PC-9 (cell line): Measurements from ENCODE around the gene PDLIM5. TPM values are rescaled to one million over a fixed set of nuclear protein-coding genes. Genes with fewer than 3 reads are reported as not detected.

Experiments
- BruUV-seq: library from RNA; stranded (reverse); fragments of 400-500 nt; replicated peaks from 2 replicates; lab custom pipeline; 2021; lab: Mats Ljungman, UMichigan
- CTCF ChIA-PET: fragments of 300-600 bp; sonication (Branson Sonifier 250); formaldehyde crosslinking; loops from one replicate; lab custom pipeline; 2022; ENCODE audit warnings: antibody characterized with exemption; lab: Charles Lee
- POLR2A ChIA-PET: fragments of 300-600 bp; sonication (Branson Sonifier 250); formaldehyde crosslinking; loops from one replicate; lab custom pipeline; 2022; ENCODE audit warnings: antibody characterized with exemption; ENCODE audit not compliant: unreplicated experiment; lab: Charles Lee
- DNase-seq, 2 experiments: peaks; one replicate each; pipeline versions ENCODE4 v3.0.0 to v3.0.0-alpha.2; 2015 to 2022; ENCODE audit warnings: mixed read lengths in 1 of 2
- H2AFZ ChIP-seq: fragments of 200-600 bp; sonication (generic); 2 replicates; pipeline ENCODE4 v1.8.1; 2017; ENCODE audit warnings: antibody characterized with exemption
- H3F3A ChIP-seq: fragments of 200-600 bp; sonication (generic); 2 replicates; pipeline ENCODE4 v1.8.1; 2017; ENCODE audit warnings: antibody characterized with exemption, mild to moderate bottlenecking, low read depth; ENCODE audit not compliant: insufficient read depth
- H3K27ac ChIP-seq: fragments of 200-600 bp; sonication (generic); 2 replicates; pipeline ENCODE4 v1.6.1; 2016; ENCODE audit warnings: mixed run types
- H3K27me3 ChIP-seq: fragments of 200-600 bp; sonication (generic); 2 replicates; pipeline ENCODE4 v1.6.1; 2016; ENCODE audit warnings: low read depth, mixed run types; ENCODE audit not compliant: insufficient read depth
- H3K36me3 ChIP-seq: fragments of 200-600 bp; sonication (generic); 2 replicates; pipeline ENCODE4 v1.6.1; 2016; ENCODE audit warnings: low read depth, mixed run types
- H3K4me1 ChIP-seq: fragments of 200-600 bp; sonication (generic); replicated peaks from 2 replicates; pipeline ENCODE4 v1.6.1; 2016; ENCODE audit warnings: mixed run types; ENCODE audit not compliant: insufficient read depth
- H3K4me2 ChIP-seq: fragments of 200-600 bp; sonication (generic); 2 replicates; pipeline ENCODE4 v1.6.1; 2017; ENCODE audit warnings: mixed run types
- H3K4me3 ChIP-seq: fragments of 200-600 bp; sonication (generic); 2 replicates; pipeline ENCODE4 v1.6.1; 2016; ENCODE audit warnings: mixed run types
- H3K79me2 ChIP-seq: fragments of 200-600 bp; sonication (generic); 2 replicates; pipeline ENCODE4 v1.6.1; 2017; ENCODE audit warnings: low read depth, mixed run types
- H3K9me2 ChIP-seq: fragments of 200-600 bp; sonication (generic); 2 replicates; pipeline ENCODE4 v1.8.1; 2017; ENCODE audit warnings: mild to moderate bottlenecking; ENCODE audit not compliant: insufficient read depth
- H3K9me3 ChIP-seq: fragments of 200-600 bp; sonication (generic); 2 replicates; pipeline ENCODE4 v1.8.1; 2016; ENCODE audit warnings: low read depth; ENCODE audit not compliant: insufficient read depth
- H4K20me1 ChIP-seq: fragments of 200-600 bp; sonication (generic); 2 replicates; pipeline ENCODE4 v1.8.1; 2017; ENCODE audit not compliant: insufficient read depth
- CTCF ChIP-seq: fragments of 200-600 bp; sonication (generic); conservative IDR thresholded peaks from 2 replicates; pipeline ENCODE4 v1.6.1; 2017; ENCODE audit warnings: mixed run types, antibody characterized with exemption, mild to moderate bottlenecking, moderate library complexity
- EZH2 ChIP-seq: fragments of 200-600 bp; sonication (generic); IDR thresholded peaks from 2 replicates; pipeline ENCODE4 v1.8.0; 2017; ENCODE audit warnings: antibody characterized with exemption, low read depth
- intact Hi-C: fragments of 100-400 bp; cut with micrococcal nuclease; formaldehyde crosslinking; loops from one replicate; pipeline ENCODE4 v1.10.0; 2022; ENCODE audit not compliant: unreplicated experiment
- total RNA-seq: library from RNA; stranded (reverse); gene quantifications from 2 replicates; pipeline ENCODE4 v1.2.3, GENCODE V29; 2021

PDLIM5 gene
- total RNA-seq, 1 experiment from 2014 or later, result 130 TPM

DNA sequence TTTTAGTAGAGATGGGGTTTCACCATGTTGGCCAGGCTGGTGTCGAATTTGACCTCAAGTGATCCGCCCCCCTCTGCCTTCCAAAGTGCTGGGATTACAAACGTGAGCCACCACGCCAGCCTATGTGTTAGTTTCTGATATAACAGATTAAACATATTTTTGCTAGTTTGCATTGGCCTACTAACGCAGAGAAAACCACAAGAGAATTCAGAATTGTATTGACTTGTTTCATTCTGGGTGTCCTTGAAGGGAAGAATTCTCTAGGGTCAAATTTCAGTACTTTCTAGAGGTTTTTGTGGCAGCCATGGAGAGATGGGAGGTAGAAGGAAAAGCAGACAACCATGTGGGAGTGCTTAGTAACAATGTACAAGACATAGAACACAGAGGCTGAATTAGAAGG lies 259.9 kb downstream of the PDLIM5 start:
- no TSS peak for BruUV-seq
- Histone ChIP-seq H3K4me3 (no peak overlapping the region), H3K4me1 (no peaks in the 10 kb centered on the region), H3K79me2 (no peaks in the 10 kb centered on the region), H3F3A (no peaks in the 10 kb centered on the region), H3K4me2 (no peak overlapping the region), H3K27ac (no peak overlapping the region), H3K9me2 (no peaks in the 10 kb centered on the region), H3K9me3 (no peaks in the 10 kb centered on the region), H4K20me1 (no peaks in the 10 kb centered on the region), H2AFZ (no peak overlapping the region), H3K27me3 (no peaks in the 10 kb centered on the region), H3K36me3 (no peaks in the 10 kb centered on the region)
- TF ChIP-seq EZH2, result no peak
- ChIA-PET CTCF (no interaction called here), POLR2A (no interaction called here)
- intact Hi-C loops, result no loop called here
- DNase-seq, result no peak

DNA sequence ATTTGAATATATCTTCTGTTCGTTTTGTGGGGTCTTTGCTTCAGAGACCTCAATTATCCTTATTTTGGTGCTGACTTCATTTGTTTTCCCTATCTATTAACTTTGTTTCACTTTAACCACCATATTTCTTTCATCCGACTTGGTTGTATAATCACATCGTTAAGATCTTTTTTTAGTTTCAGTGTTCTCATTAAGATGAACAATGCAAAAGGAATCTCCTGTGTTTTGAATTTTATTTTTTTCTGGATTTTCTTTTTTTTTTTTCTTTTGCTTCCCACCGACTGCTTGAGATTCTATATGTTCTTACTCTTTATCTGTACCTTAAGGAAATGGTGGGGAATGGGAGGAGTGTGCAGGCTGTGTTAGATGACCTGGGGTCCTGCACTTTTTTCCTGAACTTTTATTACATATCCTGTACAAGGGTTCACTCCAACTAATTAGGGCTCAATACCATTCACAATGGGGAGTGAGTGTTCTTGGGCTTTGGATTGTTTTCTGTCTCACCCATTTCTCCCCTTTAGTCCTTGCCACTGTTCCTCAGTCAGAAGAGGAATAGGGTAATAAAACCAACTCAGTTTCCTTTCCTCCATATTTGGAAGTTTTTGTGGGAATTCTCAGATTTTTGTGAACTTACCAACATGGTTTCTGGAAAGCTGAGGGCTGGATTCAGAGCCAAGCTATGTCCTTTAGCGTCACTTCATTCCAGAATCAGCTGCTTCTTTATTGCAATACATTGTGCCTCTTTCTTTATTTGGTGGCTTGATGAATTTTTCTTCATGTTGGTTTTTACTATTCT lies 262.8 kb downstream of the PDLIM5 start:
- H3K4me2 ChIP-seq, result no peak overlapping the region
- no peaks in the 10 kb centered on the region for H3K27me3 ChIP-seq
- no peak overlapping the region for H3K27ac ChIP-seq
- H3K9me2 ChIP-seq, result no peaks in the 10 kb centered on the region
- no peak overlapping the region for H3K4me3 ChIP-seq
- no peaks in the 10 kb centered on the region for H3K4me1 ChIP-seq
- no peaks in the 10 kb centered on the region for H3K36me3 ChIP-seq
- no peaks in the 10 kb centered on the region for H3K79me2 ChIP-seq
- H3K9me3 ChIP-seq, result no peaks in the 10 kb centered on the region
- H4K20me1 ChIP-seq, result no peaks in the 10 kb centered on the region
- H3F3A ChIP-seq, result no peaks in the 10 kb centered on the region
- POLR2A ChIA-PET, result no interaction called here
- no peak for DNase-seq
- BruUV-seq, result no TSS peak
- CTCF ChIA-PET, result no interaction called here
- no peak overlapping the region for H2AFZ ChIP-seq
- intact Hi-C loops, result no loop called here
- TF ChIP-seq EZH2 (no peak), CTCF (no peak)

DNA sequence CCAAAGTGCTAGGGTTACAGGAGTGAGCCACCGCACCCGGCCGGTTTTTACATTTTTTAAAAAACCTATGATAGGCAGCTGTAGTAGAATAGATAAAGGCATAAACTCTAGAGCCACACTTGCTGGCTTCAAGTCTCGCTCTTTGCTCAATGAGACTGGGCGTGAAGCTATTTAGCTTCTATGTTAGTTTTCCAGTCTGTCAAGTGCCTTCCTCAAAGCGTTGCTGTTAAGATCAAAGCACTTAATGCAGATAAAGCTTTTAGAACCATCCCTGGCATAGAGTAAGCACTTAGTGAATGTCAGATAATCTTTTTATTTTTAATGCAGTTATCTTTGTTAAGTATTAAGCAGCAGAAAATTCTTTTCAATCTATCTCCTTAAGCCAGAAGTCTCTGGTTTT lies 264.0 kb downstream of the PDLIM5 start:
- no TSS peak for BruUV-seq
- Histone ChIP-seq H3K4me1 (no peaks in the 10 kb centered on the region), H3K27ac (no peak overlapping the region), H2AFZ (no peak overlapping the region), H3K27me3 (no peaks in the 10 kb centered on the region), H4K20me1 (no peaks in the 10 kb centered on the region), H3K9me2 (no peaks in the 10 kb centered on the region), H3K4me3 (no peak overlapping the region), H3K9me3 (no peaks in the 10 kb centered on the region), H3F3A (no peaks in the 10 kb centered on the region), H3K4me2 (no peak overlapping the region), H3K36me3 (no peaks in the 10 kb centered on the region), H3K79me2 (no peaks in the 10 kb centered on the region)
- TF ChIP-seq EZH2 (no peak), CTCF (no peak)
- CTCF ChIA-PET, result no interaction called here
- intact Hi-C loops, result no loop called here
- POLR2A ChIA-PET, result no interaction called here
- no peak for DNase-seq

Other genes starting within 250 kb of the PDLIM5 start
- gene SMARCAD1, start 244.1 kb upstream of the PDLIM5 start, total RNA-seq, result 14.0 and 17.1 TPM in 2 replicates
- not detected in 2 replicates for gene HPGDS, start 109.1 kb upstream of the PDLIM5 start, total RNA-seq